Activated naive CD8-positive, alpha-beta T cell treated with anti-CD3 and anti-CD28 coated beads for 36 hours (primary cell): ENCODE results near the gene CNGA1. TPM values are rescaled to one million over a fixed set of nuclear protein-coding genes. Genes with fewer than 3 reads are reported as not detected.

ENCODE experiments used
- DNase-seq: peaks from one replicate; pipeline ENCODE4 v3.0.0; 2021
- H3K27ac Mint-ChIP-seq: one replicate; pipeline ENCODE4 v1.8.0; 2022; ENCODE audit warnings: mild to moderate bottlenecking, moderate library complexity, mixed read lengths
- H3K27me3 Mint-ChIP-seq: one replicate; pipeline ENCODE4 v1.8.0; 2022; ENCODE audit warnings: mild to moderate bottlenecking, mixed read lengths
- H3K36me3 Mint-ChIP-seq: one replicate; pipeline ENCODE4 v1.8.0; 2021; ENCODE audit warnings: mild to moderate bottlenecking, mixed read lengths
- H3K4me1 Mint-ChIP-seq: one replicate; pipeline ENCODE4 v1.8.0; 2021; ENCODE audit warnings: mixed read lengths
- H3K4me3 Mint-ChIP-seq: one replicate; pipeline ENCODE4 v1.8.0; 2022; ENCODE audit warnings: mild to moderate bottlenecking, moderate library complexity, mixed read lengths
- H3K9me3 Mint-ChIP-seq: one replicate; pipeline ENCODE4 v1.8.0; 2022; ENCODE audit warnings: mixed read lengths
- total RNA-seq, 2 experiments: library from RNA; stranded (reverse); gene quantifications; one replicate each; pipeline ENCODE4 v1.2.3, GENCODE V29; 2021

CNGA1 gene
- total RNA-seq = under 1 TPM; 0.34 to 0.64 TPM

GRCh38 chr4:48016141-48017107 is at the start of gene CNGA1, which contains the start of gene NIPAL1:
TSS of gene CNGA1 (minus strand) at chr4:48016681. CDS start at chr4:47952689, 63,992 bp downstream.
TSS of gene NIPAL1 (plus strand) at chr4:48016772. CDS start at chr4:48016840, 68 bp downstream.
- H3K27me3 Mint-ChIP-seq = peaks cover 31% of the 10 kb centered on the region

GRCh38 chr4:48065587-48066052 is 49.1 kb upstream of the CNGA1 start:
- peaks cover 47% of the 10 kb centered on the region for H3K4me1 Mint-ChIP-seq
- DNase-seq = no peak
- peaks cover 25% of the 10 kb centered on the region for H3K9me3 Mint-ChIP-seq
- peak overlapping the region; percentile 84 for H3K27ac Mint-ChIP-seq
- peaks cover 52% of the 10 kb centered on the region for H3K36me3 Mint-ChIP-seq
- H3K4me3 Mint-ChIP-seq = no peak overlapping the region
- no peaks in the 10 kb centered on the region for H3K27me3 Mint-ChIP-seq

More at GRCh38 chr4:48016141-48017107, at the start of gene CNGA1, which contains the start of gene NIPAL1:
- H3K36me3 Mint-ChIP-seq = no peaks in the 10 kb centered on the region
- peak; percentile 84 for DNase-seq
- peak within 1 kb of the TSS; percentile 81 for H3K4me3 Mint-ChIP-seq
- no peaks in the 10 kb centered on the region for H3K9me3 Mint-ChIP-seq
- peaks cover 24% of the 10 kb centered on the region for H3K4me1 Mint-ChIP-seq
- H3K27ac Mint-ChIP-seq = peak within 1 kb of the TSS; percentile 20

GRCh38 chr4:48064349-48064748 is 47.9 kb upstream of the CNGA1 start:
- Mint-ChIP-seq H3K27ac (peak overlapping the region; percentile 84), H3K36me3 (peaks cover 54% of the 10 kb centered on the region), H3K4me3 (no peak overlapping the region), H3K4me1 (peaks cover 44% of the 10 kb centered on the region), H3K9me3 (peaks cover 30% of the 10 kb centered on the region), H3K27me3 (no peaks in the 10 kb centered on the region)
- peak; percentile 45 for DNase-seq

- Mint-ChIP-seq H3K9me3 (peaks cover 27% of the 10 kb centered on the region), H3K4me1 (peaks cover 14% of the 10 kb centered on the region), H3K27me3 (no peaks in the 10 kb centered on the region), H3K36me3 (peaks cover 24% of the 10 kb centered on the region), H3K4me3 (no peak overlapping the region), H3K27ac (no peak overlapping the region)
- DNase-seq = no peak
Observed at GRCh38 chr4:48058617-48059530, 42.4 kb upstream of the CNGA1 start.

GRCh38 chr4:48051078-48051477 is 34.6 kb upstream of the CNGA1 start:
- Mint-ChIP-seq H3K27ac (no peak overlapping the region), H3K9me3 (peaks cover 3% of the 10 kb centered on the region), H3K4me3 (no peak overlapping the region), H3K36me3 (peaks cover 3% of the 10 kb centered on the region), H3K27me3 (no peaks in the 10 kb centered on the region), H3K4me1 (peaks cover 31% of the 10 kb centered on the region)
- no peak for DNase-seq

GRCh38 chr4:48049483-48049882 is 33.0 kb upstream of the CNGA1 start:
- Mint-ChIP-seq H3K27me3 (no peaks in the 10 kb centered on the region), H3K4me3 (no peak overlapping the region), H3K4me1 (peaks cover 46% of the 10 kb centered on the region), H3K9me3 (peaks cover 2% of the 10 kb centered on the region), H3K36me3 (peaks cover 4% of the 10 kb centered on the region), H3K27ac (no peak overlapping the region)
- DNase-seq = no peak

- H3K4me3 Mint-ChIP-seq = no peak overlapping the region
- H3K36me3 Mint-ChIP-seq = peaks cover 4% of the 10 kb centered on the region
- no peak for DNase-seq
- H3K4me1 Mint-ChIP-seq = peaks cover 61% of the 10 kb centered on the region
- H3K27ac Mint-ChIP-seq = peak overlapping the region; percentile 12
- peaks cover 2% of the 10 kb centered on the region for H3K9me3 Mint-ChIP-seq
- no peaks in the 10 kb centered on the region for H3K27me3 Mint-ChIP-seq
Observed at GRCh38 chr4:48047896-48048295, 31.4 kb upstream of the CNGA1 start.

GRCh38 chr4:48047421-48047844 is 31.0 kb upstream of the CNGA1 start:
- peaks cover 4% of the 10 kb centered on the region for H3K36me3 Mint-ChIP-seq
- H3K9me3 Mint-ChIP-seq = peaks cover 2% of the 10 kb centered on the region
- H3K27me3 Mint-ChIP-seq = no peaks in the 10 kb centered on the region
- peak overlapping the region; percentile 83 for H3K27ac Mint-ChIP-seq
- peak overlapping the region; percentile 64 for H3K4me3 Mint-ChIP-seq
- peaks cover 66% of the 10 kb centered on the region for H3K4me1 Mint-ChIP-seq
- peak; percentile 85 for DNase-seq

- DNase-seq = no peak
- Mint-ChIP-seq H3K27me3 (peaks cover 3% of the 10 kb centered on the region), H3K4me3 (no peak overlapping the region), H3K9me3 (peaks cover 6% of the 10 kb centered on the region), H3K4me1 (peaks cover 79% of the 10 kb centered on the region), H3K36me3 (peaks cover 6% of the 10 kb centered on the region), H3K27ac (no peak overlapping the region)
Observed at GRCh38 chr4:48046059-48046458, 29.6 kb upstream of the CNGA1 start.

- Mint-ChIP-seq H3K36me3 (peaks cover 6% of the 10 kb centered on the region), H3K4me3 (no peak overlapping the region), H3K9me3 (peaks cover 5% of the 10 kb centered on the region), H3K4me1 (peaks cover 80% of the 10 kb centered on the region), H3K27ac (no peak overlapping the region), H3K27me3 (peaks cover 3% of the 10 kb centered on the region)
- no peak for DNase-seq
Observed at GRCh38 chr4:48044298-48044697, 27.8 kb upstream of the CNGA1 start.

- no peak for DNase-seq
- H3K9me3 Mint-ChIP-seq = peaks cover 5% of the 10 kb centered on the region
- H3K36me3 Mint-ChIP-seq = peaks cover 9% of the 10 kb centered on the region
- no peak overlapping the region for H3K27ac Mint-ChIP-seq
- H3K4me3 Mint-ChIP-seq = no peak overlapping the region
- H3K4me1 Mint-ChIP-seq = peaks cover 81% of the 10 kb centered on the region
- H3K27me3 Mint-ChIP-seq = peaks cover 3% of the 10 kb centered on the region
Observed at GRCh38 chr4:48043504-48043903, 27.0 kb upstream of the CNGA1 start.

GRCh38 chr4:48042979-48043461 is 26.5 kb upstream of the CNGA1 start:
- peaks cover 3% of the 10 kb centered on the region for H3K27me3 Mint-ChIP-seq
- no peak overlapping the region for H3K4me3 Mint-ChIP-seq
- H3K27ac Mint-ChIP-seq = no peak overlapping the region
- DNase-seq = no peak
- H3K4me1 Mint-ChIP-seq = peaks cover 77% of the 10 kb centered on the region
- H3K9me3 Mint-ChIP-seq = peaks cover 5% of the 10 kb centered on the region
- H3K36me3 Mint-ChIP-seq = peaks cover 9% of the 10 kb centered on the region

- H3K27me3 Mint-ChIP-seq = peaks cover 3% of the 10 kb centered on the region
- DNase-seq = no peak
- H3K27ac Mint-ChIP-seq = peak overlapping the region; percentile 35
- peak overlapping the region; percentile 27 for H3K4me3 Mint-ChIP-seq
- peaks cover 10% of the 10 kb centered on the region for H3K36me3 Mint-ChIP-seq
- H3K4me1 Mint-ChIP-seq = peaks cover 69% of the 10 kb centered on the region
- H3K9me3 Mint-ChIP-seq = peaks cover 7% of the 10 kb centered on the region
Observed at GRCh38 chr4:48041535-48042137, 25.2 kb upstream of the CNGA1 start.

GRCh38 chr4:48039561-48039960 is 23.1 kb upstream of the CNGA1 start:
- H3K36me3 Mint-ChIP-seq = peaks cover 27% of the 10 kb centered on the region
- peaks cover 16% of the 10 kb centered on the region for H3K9me3 Mint-ChIP-seq
- no peak overlapping the region for H3K27ac Mint-ChIP-seq
- no peak overlapping the region for H3K4me3 Mint-ChIP-seq
- no peak for DNase-seq
- H3K27me3 Mint-ChIP-seq = peaks cover 3% of the 10 kb centered on the region
- peaks cover 70% of the 10 kb centered on the region for H3K4me1 Mint-ChIP-seq
